Hematopoietic multipotent progenitor cell treated with erythropoietin and hydrocortisone succinate and interleukin-3 and kit ligand, for 8 days (in vitro differentiated cells): ENCODE measurements around the gene CCIN.
"Not testable (repeated sequence)": the region's sequence is repeated elsewhere in the genome, so short reads cannot be mapped to it uniquely, and the experiment has no call there.

ENCODE experiments used
- DNase-seq: peaks from one replicate; pipeline ENCODE4 v3.0.0-alpha.2; 2015

CCIN gene

DNA sequence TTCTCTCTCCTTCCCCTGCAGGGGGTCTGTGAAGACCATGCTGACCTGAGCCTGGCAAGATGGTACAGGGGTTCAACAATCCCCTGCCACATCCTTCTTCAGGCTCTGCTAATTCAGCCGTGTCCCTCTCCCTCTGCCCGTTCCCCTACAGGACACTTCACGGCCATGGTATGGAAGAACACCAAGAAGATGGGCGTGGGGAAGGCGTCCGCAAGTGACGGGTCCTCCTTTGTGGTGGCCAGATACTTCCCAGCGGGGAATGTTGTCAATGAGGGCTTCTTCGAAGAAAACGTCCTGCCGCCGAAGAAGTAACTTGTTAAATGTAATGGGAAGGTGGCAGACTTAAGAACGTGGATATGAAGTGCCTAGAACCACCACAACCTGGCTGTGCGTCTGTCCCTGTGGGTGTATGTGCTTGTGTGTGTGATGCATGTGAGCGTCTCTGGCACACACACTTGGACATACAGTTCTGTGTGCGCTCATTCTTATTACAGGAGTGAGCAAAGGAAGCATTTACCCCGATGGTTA, 6.9 kb upstream of the CCIN start:
- DNase-seq, result no peak

DNA sequence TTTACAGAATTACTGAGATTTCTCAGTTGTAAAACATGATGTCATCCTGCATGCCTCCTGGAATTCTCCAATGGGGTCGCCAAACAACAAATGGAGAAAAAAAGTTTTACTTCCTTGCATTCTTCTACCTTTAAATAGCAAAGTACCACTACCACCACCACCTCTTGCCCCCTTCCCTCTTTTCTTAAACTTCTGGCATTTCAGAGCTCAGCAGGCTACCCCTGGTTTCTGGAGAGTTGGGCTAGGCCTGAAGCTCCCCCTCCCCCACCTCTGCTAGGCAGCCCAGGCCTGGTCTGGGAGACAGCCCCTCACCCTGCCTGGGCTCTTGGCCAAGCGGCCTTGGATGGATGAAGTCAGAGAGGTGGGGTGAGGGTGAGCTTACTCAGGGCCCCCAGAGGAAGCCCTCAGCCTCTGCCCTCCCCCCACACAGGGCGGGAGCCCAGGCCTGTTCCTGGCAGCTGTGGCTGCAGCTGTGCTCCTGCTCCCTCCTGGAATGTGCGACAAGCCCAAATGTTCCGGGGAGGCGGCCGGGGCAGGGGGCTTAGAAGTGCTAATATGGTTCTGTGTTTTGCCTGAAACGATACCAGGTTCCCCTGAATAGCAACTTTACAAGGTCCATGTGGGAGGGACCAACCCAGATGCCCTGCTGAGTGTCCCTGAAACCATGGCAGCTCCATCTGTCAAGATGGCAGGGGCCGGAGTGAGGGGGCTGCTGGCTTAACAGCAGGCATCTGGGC, 6.0 kb upstream of the CCIN start:
- no peak for DNase-seq

- no peak for DNase-seq
These were observed 5.4 kb upstream of the CCIN start for GRCh38 chr9:36163786-36164170.

- DNase-seq, result no peak
These were observed 4.8 kb upstream of the CCIN start for GRCh38 chr9:36164372-36164771.

DNA sequence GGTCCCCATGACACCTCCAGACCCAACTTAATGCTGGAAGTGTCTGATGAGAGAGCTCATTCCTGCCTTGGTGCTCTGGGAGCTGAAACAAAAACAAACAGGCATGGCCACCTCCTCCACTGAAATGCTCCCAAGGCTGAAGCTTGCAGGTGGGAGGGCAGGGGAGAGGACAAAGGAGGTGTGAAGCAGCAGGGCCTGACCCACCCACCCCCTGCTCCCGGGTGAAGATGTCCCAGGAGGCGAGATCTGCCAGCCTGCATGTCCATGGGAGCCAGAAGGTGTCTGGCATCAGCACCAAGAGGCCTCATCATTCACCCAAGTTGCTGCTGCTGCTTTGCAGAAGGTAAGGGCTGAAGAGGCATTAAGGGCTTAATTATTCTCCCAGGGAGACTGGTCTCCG, 4.2 kb upstream of the CCIN start:
- DNase-seq, result no peak

GRCh38 chr9:36165826-36166167, 3.4 kb upstream of the CCIN start:
- DNase-seq, result no peak

GRCh38 chr9:36166168-36166927, 2.8 kb upstream of the CCIN start:
- peak; percentile 74 for DNase-seq

GRCh38 chr9:36169708-36170107, 520 bp downstream of the CCIN start:
- DNase-seq, result no peak

DNA sequence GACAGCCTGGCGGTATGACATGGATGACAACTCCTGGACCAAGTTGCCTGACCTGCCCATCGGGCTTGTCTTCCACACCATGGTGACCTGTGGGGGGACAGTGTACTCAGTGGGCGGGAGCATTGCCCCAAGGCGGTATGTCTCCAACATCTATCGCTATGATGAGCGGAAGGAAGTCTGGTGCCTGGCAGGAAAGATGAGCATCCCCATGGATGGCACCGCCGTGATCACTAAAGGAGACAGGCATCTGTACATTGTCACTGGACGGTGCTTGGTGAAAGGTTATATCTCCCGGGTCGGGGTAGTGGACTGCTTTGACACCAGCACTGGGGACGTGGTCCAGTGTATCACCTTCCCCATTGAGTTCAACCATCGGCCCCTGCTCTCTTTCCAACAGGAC, 1.3 kb downstream of the CCIN start:
- no peak for DNase-seq

DNA sequence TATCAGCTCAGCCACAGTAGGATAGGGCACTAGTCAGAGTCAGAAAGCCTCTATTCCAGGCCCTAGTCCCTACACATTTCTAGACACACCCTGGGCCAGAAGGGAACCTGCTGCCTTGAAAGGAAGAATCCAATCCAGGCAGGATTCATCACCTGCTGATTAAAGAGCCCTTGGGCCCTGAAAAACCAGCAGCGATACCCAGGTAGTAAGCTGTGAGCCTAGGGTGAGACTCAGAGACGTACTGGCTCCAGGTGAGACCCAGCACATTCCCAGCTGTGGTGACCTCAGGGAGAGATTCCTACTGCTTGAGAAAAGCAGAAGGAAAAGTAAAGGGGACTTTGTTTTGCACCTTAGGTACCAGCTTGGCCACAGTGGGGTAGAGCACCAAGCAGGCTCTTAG, 4.7 kb downstream of the CCIN start:
- DNase-seq, result no peak

GRCh38 chr9:36174271-36174670, 5.1 kb downstream of the CCIN start:
- no peak for DNase-seq

GRCh38 chr9:36174731-36175130, 5.5 kb downstream of the CCIN start:
- no peak for DNase-seq

DNA sequence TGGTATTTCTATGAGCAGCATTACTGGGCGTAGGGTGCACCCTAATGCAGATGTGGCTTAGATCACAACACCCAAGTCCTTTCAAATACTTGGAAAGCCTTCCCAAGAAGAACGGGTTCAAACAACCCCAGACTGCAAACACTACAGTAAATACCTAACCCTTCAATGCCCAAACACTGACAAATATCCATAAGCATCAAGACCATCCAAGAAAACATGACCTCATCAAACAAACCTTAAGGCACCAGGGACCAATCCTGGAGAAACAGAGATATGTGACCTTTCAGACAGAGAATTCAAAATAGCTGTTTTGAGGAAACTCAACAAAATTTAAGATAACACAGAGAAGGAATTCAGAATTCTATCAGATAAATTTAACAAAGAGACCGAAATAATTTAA, 6.0 kb downstream of the CCIN start:
- DNase-seq, result not testable (repeated sequence)

- not testable (repeated sequence) for DNase-seq
These were observed 7.3 kb downstream of the CCIN start for GRCh38 chr9:36176496-36176895.

DNA sequence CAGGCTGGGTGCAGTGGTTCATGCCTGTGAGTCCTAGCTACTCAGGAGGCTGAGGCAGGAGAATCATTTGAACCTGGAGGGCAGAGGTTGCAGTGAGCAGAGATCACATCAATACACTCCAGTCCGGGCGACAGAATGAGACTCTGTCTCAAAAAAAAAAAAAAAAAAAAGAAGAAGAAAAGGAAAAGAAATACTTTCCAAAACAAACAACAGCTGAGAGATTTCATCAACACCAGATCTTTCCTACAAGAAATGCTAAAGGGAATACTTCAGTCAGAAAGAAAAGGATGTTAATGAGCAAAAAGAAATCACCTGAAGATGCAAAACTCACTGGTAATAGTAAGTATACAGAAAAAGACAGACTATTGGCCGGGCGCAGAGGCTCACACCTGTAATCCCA, 8.4 kb downstream of the CCIN start:
- no peak for DNase-seq

GRCh38 chr9:36180243-36180642, 11.1 kb downstream of the CCIN start:
- DNase-seq, result not testable (repeated sequence)

DNA sequence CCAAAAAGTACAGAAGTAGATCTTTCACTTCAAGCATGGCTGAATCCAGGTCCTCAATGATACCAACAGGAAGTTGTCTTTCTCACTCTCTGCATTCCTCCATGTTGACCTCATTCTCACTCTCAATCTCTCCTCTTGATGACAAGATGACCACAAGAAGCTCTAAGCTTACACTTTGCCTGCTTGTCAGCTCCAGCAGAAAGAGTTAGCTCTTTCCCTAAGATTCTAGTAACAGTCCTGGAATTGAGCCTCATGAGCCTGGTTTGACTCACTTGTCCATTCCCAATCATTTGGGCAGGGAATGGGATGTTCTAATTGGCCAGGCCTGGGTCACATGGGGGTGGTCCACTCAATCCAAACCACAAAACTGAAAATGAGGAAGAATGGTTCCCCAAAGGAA, 18.2 kb downstream of the CCIN start:
- no peak for DNase-seq

DNA sequence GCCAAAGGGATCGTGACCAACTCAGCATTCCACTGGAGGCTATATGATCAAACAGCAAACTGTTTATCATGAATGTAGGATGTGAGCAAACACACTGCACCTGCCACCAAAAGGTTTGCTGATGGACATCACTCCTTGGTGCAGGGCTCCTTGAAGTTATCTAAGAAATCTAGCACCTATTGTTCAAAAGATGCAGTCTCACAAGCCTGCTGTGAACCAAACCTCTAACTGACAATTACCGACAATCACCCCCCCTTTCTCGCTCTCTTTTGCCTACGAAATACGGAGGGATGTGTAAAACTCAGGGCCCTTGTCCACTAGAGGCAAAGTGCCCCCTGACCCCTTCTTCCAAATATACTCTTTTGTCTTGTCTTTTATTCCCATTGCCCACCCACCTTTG, 19.0 kb downstream of the CCIN start:
- no peak for DNase-seq

- peak; percentile 34 for DNase-seq
These were observed 20.8 kb downstream of the CCIN start for GRCh38 chr9:36189976-36190375.

DNA sequence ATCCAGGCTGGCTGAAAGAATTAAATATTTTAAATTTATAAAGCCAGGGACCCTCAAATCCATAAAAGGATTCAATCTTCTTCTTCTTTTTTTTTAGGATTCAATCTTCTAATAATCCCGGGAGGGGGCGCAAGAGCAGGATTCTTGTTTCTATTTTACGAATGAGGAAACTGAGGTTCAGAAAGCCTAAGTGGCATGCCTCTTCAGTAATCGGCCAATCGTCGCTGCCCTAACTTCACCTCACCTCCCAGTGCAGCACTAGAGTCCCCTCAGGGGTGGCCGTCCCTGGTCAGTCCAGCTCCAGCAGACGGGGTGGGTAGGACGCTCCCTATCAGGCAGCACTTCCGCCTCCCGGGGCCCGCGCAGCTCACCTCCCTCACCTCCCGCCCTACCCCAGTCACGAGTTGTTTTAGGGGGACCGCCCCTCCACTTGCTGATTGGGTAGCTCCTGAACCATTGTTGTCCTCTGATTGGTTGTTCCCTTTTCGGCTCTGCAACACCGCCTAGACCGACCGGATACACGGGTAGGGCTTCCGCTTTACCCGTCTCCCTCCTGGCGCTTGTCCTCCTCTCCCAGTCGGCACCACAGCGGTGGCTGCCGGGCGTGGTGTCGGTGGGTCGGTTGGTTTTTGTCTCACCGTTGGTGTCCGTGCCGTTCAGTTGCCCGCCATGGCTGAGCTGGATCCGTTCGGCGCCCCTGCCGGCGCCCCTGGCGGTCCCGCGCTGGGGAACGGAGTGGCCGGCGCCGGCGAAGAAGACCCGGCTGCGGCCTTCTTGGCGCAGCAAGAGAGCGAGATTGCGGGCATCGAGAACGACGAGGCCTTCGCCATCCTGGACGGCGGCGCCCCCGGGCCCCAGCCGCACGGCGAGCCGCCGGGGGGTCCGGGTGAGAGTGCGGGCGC, 21.5 kb downstream of the CCIN start, which contains the start of gene CLTA:
TSS of gene CLTA (plus strand) at position 534 of the 902 bp plus-strand sequence. CDS start at position 670, 136 bp downstream.
- peak; percentile 100 for DNase-seq

- peak; percentile 32 for DNase-seq
These were observed 22.1 kb downstream of the CCIN start for GRCh38 chr9:36191290-36191645.

GRCh38 chr9:36191686-36192085, 22.5 kb downstream of the CCIN start:
- no peak for DNase-seq

GRCh38 chr9:36192196-36192595, 23.0 kb downstream of the CCIN start:
- DNase-seq, result no peak
